Measurements from ENCODE around the gene SAMD4A.
A peak's percentile ranks its signal among the peaks of the same experiment; 100 is the strongest.

Gene SAMD4A

GRCh38 chr14:54538055-54538454 lies 28.9 kb upstream of the SAMD4A start:
- Histone ChIP-seq H3K9me3 (ENCODE audit: control insufficient read depth, insufficient read depth, low read length) (no peaks in the 10 kb centered on the region), H3K36me3 (ENCODE audit: control insufficient read depth, insufficient read depth, low read length) (no peaks in the 10 kb centered on the region), H3K4me3 (ENCODE audit: low read length) (no peak overlapping the region), H3K27me3 (ENCODE audit: control insufficient read depth, insufficient read depth, low read length) (no peaks in the 10 kb centered on the region), H3K27ac (ENCODE audit: low read length) (no peak overlapping the region), H3K4me1 (ENCODE audit: control insufficient read depth, insufficient read depth, low read length) (peaks cover 1% of the 10 kb centered on the region; the same call in 1 of the 2 replicates)
- WGBS (ENCODE audit: insufficient coverage, insufficient read length) = no CpG with 5 or more reads among the region's 3 CpGs
- no peak for DNase-seq (ENCODE audit: low read depth, low spot score)

GRCh38 chr14:54547583-54547982 lies 19.3 kb upstream of the SAMD4A start:
- Histone ChIP-seq H3K4me1 (ENCODE audit: control insufficient read depth, insufficient read depth, low read length) (no peaks in the 10 kb centered on the region), H3K36me3 (ENCODE audit: control insufficient read depth, insufficient read depth, low read length) (no peaks in the 10 kb centered on the region), H3K27me3 (ENCODE audit: control insufficient read depth, insufficient read depth, low read length) (no peaks in the 10 kb centered on the region), H3K4me3 (ENCODE audit: low read length) (no peak overlapping the region), H3K9me3 (ENCODE audit: control insufficient read depth, insufficient read depth, low read length) (no peaks in the 10 kb centered on the region), H3K27ac (ENCODE audit: low read length) (no peak overlapping the region)
- WGBS (ENCODE audit: insufficient coverage, insufficient read length) = no CpG with 5 or more reads among the region's 3 CpGs
- DNase-seq (ENCODE audit: low read depth, low spot score) = no peak

GRCh38 chr14:54548491-54548890 lies 18.4 kb upstream of the SAMD4A start:
- H3K4me3 ChIP-seq (ENCODE audit: low read length) = no peak overlapping the region
- no peak for DNase-seq (ENCODE audit: low read depth, low spot score)
- no peak overlapping the region for H3K27ac ChIP-seq (ENCODE audit: low read length)
- no peaks in the 10 kb centered on the region for H3K9me3 ChIP-seq (ENCODE audit: control insufficient read depth, insufficient read depth, low read length)
- H3K36me3 ChIP-seq (ENCODE audit: control insufficient read depth, insufficient read depth, low read length) = no peaks in the 10 kb centered on the region
- no peaks in the 10 kb centered on the region for H3K27me3 ChIP-seq (ENCODE audit: control insufficient read depth, insufficient read depth, low read length)
- no CpG with 5 or more reads among the region's 5 CpGs for WGBS (ENCODE audit: insufficient coverage, insufficient read length)
- no peaks in the 10 kb centered on the region for H3K4me1 ChIP-seq (ENCODE audit: control insufficient read depth, insufficient read depth, low read length)

GRCh38 chr14:54549862-54550261 lies 17.1 kb upstream of the SAMD4A start:
- Histone ChIP-seq H3K4me1 (ENCODE audit: control insufficient read depth, insufficient read depth, low read length) (no peaks in the 10 kb centered on the region), H3K36me3 (ENCODE audit: control insufficient read depth, insufficient read depth, low read length) (no peaks in the 10 kb centered on the region), H3K4me3 (ENCODE audit: low read length) (no peak overlapping the region), H3K27ac (ENCODE audit: low read length) (no peak overlapping the region), H3K9me3 (ENCODE audit: control insufficient read depth, insufficient read depth, low read length) (no peaks in the 10 kb centered on the region), H3K27me3 (ENCODE audit: control insufficient read depth, insufficient read depth, low read length) (no peaks in the 10 kb centered on the region)
- DNase-seq (ENCODE audit: low read depth, low spot score) = no peak
- whole genome bisulfite sequencing (ENCODE audit: insufficient coverage, insufficient read length) = no CpG with 5 or more reads among the region's 3 CpGs

GRCh38 chr14:54550514-54550913 lies 16.4 kb upstream of the SAMD4A start:
- H3K9me3 ChIP-seq (ENCODE audit: control insufficient read depth, insufficient read depth, low read length) = no peaks in the 10 kb centered on the region
- WGBS (ENCODE audit: insufficient coverage, insufficient read length) = no CpG with 5 or more reads among the region's 1 CpG
- no peak for DNase-seq (ENCODE audit: low read depth, low spot score)
- no peaks in the 10 kb centered on the region for H3K4me1 ChIP-seq (ENCODE audit: control insufficient read depth, insufficient read depth, low read length)
- no peaks in the 10 kb centered on the region for H3K27me3 ChIP-seq (ENCODE audit: control insufficient read depth, insufficient read depth, low read length)
- no peak overlapping the region for H3K4me3 ChIP-seq (ENCODE audit: low read length)
- H3K36me3 ChIP-seq (ENCODE audit: control insufficient read depth, insufficient read depth, low read length) = no peaks in the 10 kb centered on the region
- no peak overlapping the region for H3K27ac ChIP-seq (ENCODE audit: low read length)

GRCh38 chr14:54554401-54554800 lies 12.5 kb upstream of the SAMD4A start:
- Histone ChIP-seq H3K27ac (ENCODE audit: low read length) (no peak overlapping the region), H3K4me1 (ENCODE audit: control insufficient read depth, insufficient read depth, low read length) (no peaks in the 10 kb centered on the region), H3K9me3 (ENCODE audit: control insufficient read depth, insufficient read depth, low read length) (no peaks in the 10 kb centered on the region), H3K27me3 (ENCODE audit: control insufficient read depth, insufficient read depth, low read length) (no peaks in the 10 kb centered on the region), H3K4me3 (ENCODE audit: low read length) (no peak overlapping the region), H3K36me3 (ENCODE audit: control insufficient read depth, insufficient read depth, low read length) (no peaks in the 10 kb centered on the region)
- WGBS (ENCODE audit: insufficient coverage, insufficient read length) = no CpG with 5 or more reads among the region's 2 CpGs
- no peak for DNase-seq (ENCODE audit: low read depth, low spot score)

- no peaks in the 10 kb centered on the region for H3K9me3 ChIP-seq (ENCODE audit: control insufficient read depth, insufficient read depth, low read length)
- no peaks in the 10 kb centered on the region for H3K36me3 ChIP-seq (ENCODE audit: control insufficient read depth, insufficient read depth, low read length)
- no peaks in the 10 kb centered on the region for H3K27me3 ChIP-seq (ENCODE audit: control insufficient read depth, insufficient read depth, low read length)
- no peaks in the 10 kb centered on the region for H3K4me1 ChIP-seq (ENCODE audit: control insufficient read depth, insufficient read depth, low read length)
- H3K4me3 ChIP-seq (ENCODE audit: low read length) = no peak overlapping the region
- no peak overlapping the region for H3K27ac ChIP-seq (ENCODE audit: low read length)
- DNase-seq (ENCODE audit: low read depth, low spot score) = no peak
- WGBS (ENCODE audit: insufficient coverage, insufficient read length) = no CpG with 5 or more reads among the region's 2 CpGs
Observed at GRCh38 chr14:54555651-54556050, 11.3 kb upstream of the SAMD4A start.

GRCh38 chr14:54556535-54556934 lies 10.4 kb upstream of the SAMD4A start:
- Histone ChIP-seq H3K27me3 (ENCODE audit: control insufficient read depth, insufficient read depth, low read length) (no peaks in the 10 kb centered on the region), H3K4me3 (ENCODE audit: low read length) (no peak overlapping the region), H3K27ac (ENCODE audit: low read length) (no peak overlapping the region), H3K9me3 (ENCODE audit: control insufficient read depth, insufficient read depth, low read length) (no peaks in the 10 kb centered on the region), H3K4me1 (ENCODE audit: control insufficient read depth, insufficient read depth, low read length) (no peaks in the 10 kb centered on the region), H3K36me3 (ENCODE audit: control insufficient read depth, insufficient read depth, low read length) (no peaks in the 10 kb centered on the region)
- WGBS (ENCODE audit: insufficient coverage, insufficient read length) = no CpG with 5 or more reads among the region's 9 CpGs
- no peak for DNase-seq (ENCODE audit: low read depth, low spot score)

- Histone ChIP-seq H3K4me3 (ENCODE audit: low read length) (no peak overlapping the region), H3K36me3 (ENCODE audit: control insufficient read depth, insufficient read depth, low read length) (no peaks in the 10 kb centered on the region), H3K9me3 (ENCODE audit: control insufficient read depth, insufficient read depth, low read length) (no peaks in the 10 kb centered on the region), H3K27ac (ENCODE audit: low read length) (no peak overlapping the region), H3K27me3 (ENCODE audit: control insufficient read depth, insufficient read depth, low read length) (no peaks in the 10 kb centered on the region), H3K4me1 (ENCODE audit: control insufficient read depth, insufficient read depth, low read length) (no peaks in the 10 kb centered on the region)
- no CpG with 5 or more reads among the region's 5 CpGs for WGBS (ENCODE audit: insufficient coverage, insufficient read length)
- DNase-seq (ENCODE audit: low read depth, low spot score) = no peak
Observed at GRCh38 chr14:54562334-54562733, 4.6 kb upstream of the SAMD4A start.

- Histone ChIP-seq H3K9me3 (ENCODE audit: control insufficient read depth, insufficient read depth, low read length) (no peaks in the 10 kb centered on the region), H3K27me3 (ENCODE audit: control insufficient read depth, insufficient read depth, low read length) (no peaks in the 10 kb centered on the region), H3K36me3 (ENCODE audit: control insufficient read depth, insufficient read depth, low read length) (no peaks in the 10 kb centered on the region), H3K4me3 (ENCODE audit: low read length) (peak overlapping the region; percentile 92; the same call in 1 of the 2 replicates), H3K4me1 (ENCODE audit: control insufficient read depth, insufficient read depth, low read length) (peaks cover 3% of the 10 kb centered on the region; the same call in 1 of the 2 replicates), H3K27ac (ENCODE audit: low read length) (no peak overlapping the region)
- no peak for DNase-seq (ENCODE audit: low read depth, low spot score)
- no CpG with 5 or more reads among the region's 9 CpGs for WGBS (ENCODE audit: insufficient coverage, insufficient read length)
Observed at GRCh38 chr14:54564071-54564867, 2.7 kb upstream of the SAMD4A start.

All from iPS DF 6.9 (cell line).